Neural cell (in vitro differentiated cells): ENCODE measurements around the gene C14orf119. TPM values are rescaled to one million over a fixed set of nuclear protein-coding genes. Genes with fewer than 3 reads are reported as not detected.

Source experiments
- H2AFZ ChIP-seq: fragments of 200-600, 300-800 bp; sonication (generic), shearing (Covaris generic); 2 replicates; pipeline ENCODE4 v1.6.0; 2014; ENCODE audit warnings: low read depth, mild to moderate bottlenecking, antibody characterized with exemption, low read length, moderate library complexity
- H3F3A ChIP-seq: fragments of 200-600 bp; shearing (Covaris generic); 2 replicates; pipeline ENCODE4 v1.6.1; 2016; ENCODE audit warnings: mild to moderate bottlenecking, moderate library complexity, mixed read lengths, antibody characterized with exemption, low read length; ENCODE audit not compliant: insufficient read depth, poor library complexity, severe bottlenecking
- H3K27ac ChIP-seq: fragments of 200-600, 300-800 bp; sonication (generic), shearing (Covaris generic); 2 replicates; pipeline ENCODE4 v1.5.1; 2014; ENCODE audit warnings: mild to moderate bottlenecking, low read length, moderate library complexity
- H3K27me3 ChIP-seq: fragments of 300-800, 200-600 bp; sonication (generic), shearing (Covaris generic); 2 replicates; pipeline ENCODE4 v1.6.0; 2014; ENCODE audit warnings: mild to moderate bottlenecking, low read depth, low read length, moderate library complexity; ENCODE audit not compliant: insufficient read depth
- H3K36me3 ChIP-seq: fragments of 300-800, 200-600 bp; sonication (generic), shearing (Covaris generic); 2 replicates; pipeline ENCODE4 v1.5.1; 2014; ENCODE audit warnings: mild to moderate bottlenecking, antibody characterized with exemption, low read length, moderate library complexity; ENCODE audit not compliant: insufficient read depth
- H3K4me2 ChIP-seq: fragments of 300-800, 200-600 bp; sonication (generic), shearing (Covaris generic); 2 replicates; pipeline ENCODE4 v1.6.0; 2014; ENCODE audit warnings: mild to moderate bottlenecking, low read length
- H3K4me3 ChIP-seq: fragments of 300-800, 200-600 bp; sonication (generic), shearing (Covaris generic); 2 replicates; pipeline ENCODE4 v1.5.1; 2014; ENCODE audit warnings: mild to moderate bottlenecking, low read length, moderate library complexity
- H3K79me2 ChIP-seq: fragments of 200-600 bp; shearing (Covaris generic); replicated peaks from 2 replicates; pipeline ENCODE4 v1.6.0; 2014; ENCODE audit warnings: mild to moderate bottlenecking, low read length, moderate library complexity; ENCODE audit not compliant: insufficient read depth
- H3K9ac ChIP-seq: fragments of 300-800, 200-600 bp; sonication (generic), shearing (Covaris generic); 2 replicates; pipeline ENCODE4 v1.6.1; 2016; ENCODE audit warnings: mild to moderate bottlenecking, low read length, mixed read lengths
- H3K9me2 ChIP-seq: fragments of 200-600 bp; shearing (Covaris generic); 2 replicates; pipeline ENCODE4 v1.6.1; 2016; ENCODE audit warnings: mild to moderate bottlenecking, low read length, mixed read lengths; ENCODE audit not compliant: insufficient read depth
- H3K9me3 ChIP-seq: fragments of 200-600, 300-800 bp; sonication (generic), shearing (Covaris generic); 2 replicates; pipeline ENCODE4 v1.6.1; 2016; ENCODE audit warnings: mild to moderate bottlenecking, mixed run types, low read length, moderate library complexity, mixed read lengths
- H4K20me1 ChIP-seq: fragments of 200-600 bp; shearing (Covaris generic); 2 replicates; pipeline ENCODE4 v1.6.1; 2016; ENCODE audit warnings: mild to moderate bottlenecking, mixed run types; ENCODE audit not compliant: insufficient read depth
- EP300 ChIP-seq: fragments of 450-650 bp; conservative IDR thresholded peaks from 2 replicates; pipeline ENCODE4 v1.6.1; 2014; ENCODE audit warnings: antibody characterized with exemption, mild to moderate bottlenecking, moderate library complexity; ENCODE audit not compliant: poor library complexity, severe bottlenecking
- EZH2 ChIP-seq: fragments of 200-600, 300-800 bp; shearing (Covaris generic), sonication (generic); IDR thresholded peaks from 2 replicates; pipeline ENCODE4 v1.6.1; 2014; ENCODE audit warnings: antibody characterized with exemption, low read length, borderline replicate concordance, mild to moderate bottlenecking; ENCODE audit not compliant: insufficient read depth, poor library complexity, severe bottlenecking
- MXI1 ChIP-seq: fragments of 450-650 bp; conservative IDR thresholded peaks from 2 replicates; pipeline ENCODE4 v1.6.1; 2014; ENCODE audit warnings: antibody characterized with exemption, mild to moderate bottlenecking; ENCODE audit not compliant: poor library complexity, severe bottlenecking
- POLR2AphosphoS5 ChIP-seq: IDR thresholded peaks from 2 replicates; pipeline ENCODE4 v1.6.1; 2012
- RAD21 ChIP-seq: fragments of 450-650 bp; conservative IDR thresholded peaks from 2 replicates; pipeline ENCODE4 v1.6.1; 2014; ENCODE audit warnings: antibody characterized with exemption, mild to moderate bottlenecking, moderate library complexity
- SMC3 ChIP-seq: fragments of 450-650 bp; conservative IDR thresholded peaks from 2 replicates; pipeline ENCODE4 v1.6.1; 2014; ENCODE audit warnings: antibody characterized with exemption, mild to moderate bottlenecking, moderate library complexity; ENCODE audit not compliant: poor library complexity
- TAF1 ChIP-seq: IDR thresholded peaks from 2 replicates; pipeline ENCODE4 v1.6.1; 2012; ENCODE audit warnings: low read depth
- polyA plus RNA-seq: library from polyadenylated mRNA; depleted of rRNA; stranded (reverse); fragments of >200 nt; gene quantifications from 2 replicates; pipeline ENCODE4 v1.2.3, GENCODE V29; 2014
- TF ChIP-seq, protein P1 (sequence below): fragments of 450-650 bp; IDR thresholded peaks from 2 replicates; pipeline ENCODE4 v1.5.1; 2014; ENCODE audit warnings: antibody characterized with exemption, mild to moderate bottlenecking, moderate library complexity; ENCODE audit not compliant: poor library complexity, severe bottlenecking
- TF ChIP-seq, protein P2 (sequence below): IDR thresholded peaks from 2 replicates; pipeline ENCODE4 v1.6.1; 2012; ENCODE audit warnings: borderline replicate concordance

C14orf119 gene
- polyA plus RNA-seq, 1 donor from 2014 or later, result 26.4 TPM

DNA sequence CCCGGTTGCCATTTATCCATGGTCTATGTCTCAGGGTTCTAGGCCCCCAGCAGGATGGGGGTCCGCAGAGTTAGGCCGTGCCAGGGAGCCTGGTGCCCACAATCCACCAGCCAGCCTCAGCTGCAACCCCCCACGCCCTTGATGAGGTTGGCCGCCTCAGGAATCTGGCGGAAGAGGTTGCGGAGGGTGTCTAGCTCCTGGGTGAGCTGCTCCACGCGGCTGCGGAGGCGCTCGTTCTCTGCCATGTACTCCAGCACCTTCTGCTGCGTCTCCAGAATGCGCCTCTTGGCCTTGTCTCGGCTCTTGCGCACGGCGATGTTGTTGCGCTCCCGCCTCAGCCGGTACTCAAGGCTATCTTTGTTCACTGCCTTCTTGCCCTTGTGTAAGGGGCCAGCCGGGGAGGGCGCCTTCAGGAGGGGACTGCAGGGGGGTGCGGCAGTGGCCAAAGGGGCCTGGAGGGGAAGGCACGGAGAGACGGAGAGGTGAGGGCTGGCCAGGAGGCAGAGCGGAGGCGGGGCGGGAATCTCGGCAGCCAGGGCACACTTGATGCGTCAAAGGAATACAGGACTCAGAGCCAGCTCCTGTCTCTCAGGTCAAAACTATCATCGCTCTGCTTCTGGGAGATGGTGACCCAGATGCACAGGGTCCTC lies 22.2 kb downstream of the C14orf119 start:
- Histone ChIP-seq H3K4me3 (no peak overlapping the region), H3K9me3 (no peaks in the 10 kb centered on the region), H3K36me3 (no peaks in the 10 kb centered on the region), H2AFZ (no peak overlapping the region), H3K27me3 (no peaks in the 10 kb centered on the region), H3F3A (no peaks in the 10 kb centered on the region), H4K20me1 (no peaks in the 10 kb centered on the region), H3K4me2 (no peak overlapping the region), H3K27ac (no peak overlapping the region), H3K9ac (no peak overlapping the region), H3K79me2 (no peaks in the 10 kb centered on the region), H3K9me2 (no peaks in the 10 kb centered on the region)
- TF ChIP-seq RAD21 (no peak), SMC3 (no peak), EZH2 (no peak), EP300 (no peak), POLR2AphosphoS5 (no peak), TAF1 (no peak), MXI1 (no peak)
- TF ChIP-seq, protein P1, sequence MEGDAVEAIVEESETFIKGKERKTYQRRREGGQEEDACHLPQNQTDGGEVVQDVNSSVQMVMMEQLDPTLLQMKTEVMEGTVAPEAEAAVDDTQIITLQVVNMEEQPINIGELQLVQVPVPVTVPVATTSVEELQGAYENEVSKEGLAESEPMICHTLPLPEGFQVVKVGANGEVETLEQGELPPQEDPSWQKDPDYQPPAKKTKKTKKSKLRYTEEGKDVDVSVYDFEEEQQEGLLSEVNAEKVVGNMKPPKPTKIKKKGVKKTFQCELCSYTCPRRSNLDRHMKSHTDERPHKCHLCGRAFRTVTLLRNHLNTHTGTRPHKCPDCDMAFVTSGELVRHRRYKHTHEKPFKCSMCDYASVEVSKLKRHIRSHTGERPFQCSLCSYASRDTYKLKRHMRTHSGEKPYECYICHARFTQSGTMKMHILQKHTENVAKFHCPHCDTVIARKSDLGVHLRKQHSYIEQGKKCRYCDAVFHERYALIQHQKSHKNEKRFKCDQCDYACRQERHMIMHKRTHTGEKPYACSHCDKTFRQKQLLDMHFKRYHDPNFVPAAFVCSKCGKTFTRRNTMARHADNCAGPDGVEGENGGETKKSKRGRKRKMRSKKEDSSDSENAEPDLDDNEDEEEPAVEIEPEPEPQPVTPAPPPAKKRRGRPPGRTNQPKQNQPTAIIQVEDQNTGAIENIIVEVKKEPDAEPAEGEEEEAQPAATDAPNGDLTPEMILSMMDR, result no peak
- TF ChIP-seq, protein P2, sequence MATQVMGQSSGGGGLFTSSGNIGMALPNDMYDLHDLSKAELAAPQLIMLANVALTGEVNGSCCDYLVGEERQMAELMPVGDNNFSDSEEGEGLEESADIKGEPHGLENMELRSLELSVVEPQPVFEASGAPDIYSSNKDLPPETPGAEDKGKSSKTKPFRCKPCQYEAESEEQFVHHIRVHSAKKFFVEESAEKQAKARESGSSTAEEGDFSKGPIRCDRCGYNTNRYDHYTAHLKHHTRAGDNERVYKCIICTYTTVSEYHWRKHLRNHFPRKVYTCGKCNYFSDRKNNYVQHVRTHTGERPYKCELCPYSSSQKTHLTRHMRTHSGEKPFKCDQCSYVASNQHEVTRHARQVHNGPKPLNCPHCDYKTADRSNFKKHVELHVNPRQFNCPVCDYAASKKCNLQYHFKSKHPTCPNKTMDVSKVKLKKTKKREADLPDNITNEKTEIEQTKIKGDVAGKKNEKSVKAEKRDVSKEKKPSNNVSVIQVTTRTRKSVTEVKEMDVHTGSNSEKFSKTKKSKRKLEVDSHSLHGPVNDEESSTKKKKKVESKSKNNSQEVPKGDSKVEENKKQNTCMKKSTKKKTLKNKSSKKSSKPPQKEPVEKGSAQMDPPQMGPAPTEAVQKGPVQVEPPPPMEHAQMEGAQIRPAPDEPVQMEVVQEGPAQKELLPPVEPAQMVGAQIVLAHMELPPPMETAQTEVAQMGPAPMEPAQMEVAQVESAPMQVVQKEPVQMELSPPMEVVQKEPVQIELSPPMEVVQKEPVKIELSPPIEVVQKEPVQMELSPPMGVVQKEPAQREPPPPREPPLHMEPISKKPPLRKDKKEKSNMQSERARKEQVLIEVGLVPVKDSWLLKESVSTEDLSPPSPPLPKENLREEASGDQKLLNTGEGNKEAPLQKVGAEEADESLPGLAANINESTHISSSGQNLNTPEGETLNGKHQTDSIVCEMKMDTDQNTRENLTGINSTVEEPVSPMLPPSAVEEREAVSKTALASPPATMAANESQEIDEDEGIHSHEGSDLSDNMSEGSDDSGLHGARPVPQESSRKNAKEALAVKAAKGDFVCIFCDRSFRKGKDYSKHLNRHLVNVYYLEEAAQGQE, result no peak

DNA sequence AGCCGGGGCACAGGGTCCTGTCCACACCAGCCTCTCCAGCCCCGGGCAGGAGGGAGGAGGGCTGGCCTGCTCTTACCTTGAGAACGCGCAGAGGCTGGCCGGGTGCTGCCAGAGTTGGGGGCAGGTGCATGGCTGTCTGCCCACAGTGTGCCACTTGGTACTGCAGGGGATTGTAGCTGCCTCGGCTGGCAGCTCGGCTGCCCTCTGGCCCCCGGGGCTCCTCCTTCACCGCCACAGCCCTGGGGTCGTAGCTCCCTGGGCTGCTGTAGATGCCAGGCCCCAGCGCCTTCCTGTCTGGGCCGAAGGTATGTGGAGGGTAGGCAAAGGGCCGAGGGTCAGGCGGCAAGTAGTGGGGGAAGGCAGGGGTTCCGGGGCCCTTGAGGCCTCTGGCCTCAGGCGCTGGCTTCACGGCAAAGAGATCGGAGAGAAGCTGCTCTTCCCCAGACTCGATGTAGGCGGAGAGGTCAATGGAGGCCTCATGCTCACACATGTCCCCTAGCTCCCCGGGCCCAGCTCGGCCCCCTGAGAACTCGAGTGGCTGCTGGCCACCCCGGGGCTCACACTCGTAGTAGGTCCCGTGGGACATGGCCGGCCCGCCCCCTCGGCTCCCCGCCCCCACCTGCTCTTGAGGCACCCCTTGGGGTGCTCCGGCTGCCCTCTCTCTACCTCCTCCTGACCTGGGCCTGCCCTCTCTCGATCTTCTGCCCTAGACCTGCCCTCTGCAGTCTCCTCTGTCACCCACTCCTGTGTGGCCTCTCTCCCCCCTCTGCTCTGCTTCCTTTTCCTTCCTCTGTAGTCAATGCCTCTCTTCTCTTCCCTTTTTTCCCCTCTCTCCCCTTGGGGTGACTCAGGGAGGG lies 23.4 kb downstream of the C14orf119 start, which contains the start of gene CEBPE:
CEBPE (minus strand) TSS at position 750 of the 857 bp plus-strand sequence; CDS start at position 586, 164 bp downstream.
- Histone ChIP-seq H4K20me1 (no peaks in the 10 kb centered on the region), H3K9me3 (no peaks in the 10 kb centered on the region), H3K27ac (no peak within 1 kb of the TSS), H3K9ac (no peak within 1 kb of the TSS), H3K4me2 (no peak within 1 kb of the TSS), H3K79me2 (no peaks in the 10 kb centered on the region), H2AFZ (no peak within 1 kb of the TSS), H3F3A (no peaks in the 10 kb centered on the region), H3K9me2 (no peaks in the 10 kb centered on the region), H3K4me3 (no peak within 1 kb of the TSS), H3K36me3 (no peaks in the 10 kb centered on the region), H3K27me3 (no peaks in the 10 kb centered on the region)
- TF ChIP-seq EP300, result no peak
- no peak for TF ChIP-seq MXI1
